Bronchial epithelial cell (primary cell): ENCODE data around the gene SRC. TPM values are rescaled to one million over a fixed set of nuclear protein-coding genes. Genes with fewer than 3 reads are reported as not detected.
A peak's percentile ranks its signal among the peaks of the same experiment; 100 is the strongest.

Experiments used
- DNase-seq: peaks from one replicate; pipeline ENCODE4 v3.0.0-alpha.2; 2010; ENCODE audit warnings: low read depth
- FAIRE-seq: peaks from 2 replicates; lab custom pipeline; 2011; peaks lifted over from hg19 to GRCh38; lab: Jason Lieb, UNC
- H3K27me3 ChIP-seq: 2 replicates; pipeline ENCODE4 v1.5.1; 2011; ENCODE audit warnings: low read length; ENCODE audit not compliant: control insufficient read depth, insufficient read depth
- H3K36me3 ChIP-seq: 2 replicates; pipeline ENCODE4 v1.5.1; 2011; ENCODE audit warnings: low read length; ENCODE audit not compliant: control insufficient read depth, insufficient read depth
- H3K4me3 ChIP-seq: 2 replicates; pipeline ENCODE4 v1.5.1; 2011; ENCODE audit warnings: mild to moderate bottlenecking, low read depth, low read length, control low read depth
- total RNA-seq: library from RNA; depleted of rRNA; stranded (reverse); fragments of >200 nt; gene quantifications from 2 replicates; pipeline ENCODE4 v1.2.1, GENCODE V29; 2014
- TF ChIP-seq, protein P1 (sequence below): IDR thresholded peaks from 2 replicates; pipeline ENCODE4 v1.5.1; 2011; ENCODE audit warnings: mild to moderate bottlenecking, moderate library complexity, low read length, control low read depth, inconsistent platforms; ENCODE audit not compliant: insufficient read depth, severe bottlenecking

The SRC gene
- total RNA-seq, 1 donor from 2014 or later = 16.6 TPM

DNA sequence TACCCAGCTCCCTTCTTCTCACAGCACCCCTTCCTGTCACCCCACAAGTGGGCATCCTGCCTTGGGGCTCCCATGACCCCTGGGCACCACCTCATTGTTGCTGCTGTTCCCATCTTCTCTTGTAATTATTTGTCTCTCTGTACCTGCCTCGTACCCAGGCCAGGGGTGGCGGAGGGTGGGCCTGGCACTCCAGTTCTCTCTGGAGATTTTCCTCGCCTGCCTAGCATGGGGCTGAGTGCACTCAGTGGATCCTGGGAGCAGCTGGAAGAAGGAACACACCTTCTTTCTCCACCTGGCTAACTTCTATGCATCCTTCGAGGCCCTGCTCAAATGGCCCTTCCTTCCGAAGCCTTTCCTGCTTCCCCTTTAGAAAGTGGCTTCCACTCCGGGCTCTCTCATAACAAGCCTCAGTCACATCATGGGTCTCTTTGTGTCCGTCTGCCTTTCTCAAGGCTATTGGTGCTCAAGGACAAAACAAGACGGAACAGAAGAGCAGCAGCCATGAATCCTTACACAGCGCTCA is 79.2 kb downstream of the SRC start:
- Histone ChIP-seq H3K4me3 (no peak overlapping the region), H3K27me3 (peaks cover 35% of the 10 kb centered on the region), H3K36me3 (no peaks in the 10 kb centered on the region)
- DNase-seq (no peak), FAIRE-seq (no peak)
- TF ChIP-seq, protein P1, sequence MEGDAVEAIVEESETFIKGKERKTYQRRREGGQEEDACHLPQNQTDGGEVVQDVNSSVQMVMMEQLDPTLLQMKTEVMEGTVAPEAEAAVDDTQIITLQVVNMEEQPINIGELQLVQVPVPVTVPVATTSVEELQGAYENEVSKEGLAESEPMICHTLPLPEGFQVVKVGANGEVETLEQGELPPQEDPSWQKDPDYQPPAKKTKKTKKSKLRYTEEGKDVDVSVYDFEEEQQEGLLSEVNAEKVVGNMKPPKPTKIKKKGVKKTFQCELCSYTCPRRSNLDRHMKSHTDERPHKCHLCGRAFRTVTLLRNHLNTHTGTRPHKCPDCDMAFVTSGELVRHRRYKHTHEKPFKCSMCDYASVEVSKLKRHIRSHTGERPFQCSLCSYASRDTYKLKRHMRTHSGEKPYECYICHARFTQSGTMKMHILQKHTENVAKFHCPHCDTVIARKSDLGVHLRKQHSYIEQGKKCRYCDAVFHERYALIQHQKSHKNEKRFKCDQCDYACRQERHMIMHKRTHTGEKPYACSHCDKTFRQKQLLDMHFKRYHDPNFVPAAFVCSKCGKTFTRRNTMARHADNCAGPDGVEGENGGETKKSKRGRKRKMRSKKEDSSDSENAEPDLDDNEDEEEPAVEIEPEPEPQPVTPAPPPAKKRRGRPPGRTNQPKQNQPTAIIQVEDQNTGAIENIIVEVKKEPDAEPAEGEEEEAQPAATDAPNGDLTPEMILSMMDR = no peak

DNA sequence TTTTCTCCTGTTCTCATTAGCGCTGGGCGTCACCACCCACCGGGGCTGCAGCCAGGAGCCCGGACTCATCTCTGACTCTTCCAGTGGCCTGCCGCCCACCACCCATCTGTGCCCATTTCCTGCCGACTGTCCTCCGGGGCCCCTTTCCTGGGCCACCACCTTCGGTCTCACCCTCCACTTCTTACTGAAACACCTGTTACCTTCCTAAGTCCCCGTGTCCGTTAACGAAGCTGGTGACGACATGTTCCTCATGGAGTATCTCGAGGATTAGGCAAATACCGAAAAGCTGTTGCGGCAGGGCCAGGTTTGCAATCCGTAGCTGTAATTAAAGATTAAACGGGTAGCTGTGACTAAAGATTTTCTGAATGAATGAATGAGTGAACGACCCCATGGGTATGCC is 80.2 kb downstream of the SRC start:
- DNase-seq (no peak), FAIRE-seq (no peak)
- Histone ChIP-seq H3K36me3 (no peaks in the 10 kb centered on the region), H3K27me3 (peaks cover 31% of the 10 kb centered on the region), H3K4me3 (no peak overlapping the region)
- TF ChIP-seq, protein P1 = no peak

DNA sequence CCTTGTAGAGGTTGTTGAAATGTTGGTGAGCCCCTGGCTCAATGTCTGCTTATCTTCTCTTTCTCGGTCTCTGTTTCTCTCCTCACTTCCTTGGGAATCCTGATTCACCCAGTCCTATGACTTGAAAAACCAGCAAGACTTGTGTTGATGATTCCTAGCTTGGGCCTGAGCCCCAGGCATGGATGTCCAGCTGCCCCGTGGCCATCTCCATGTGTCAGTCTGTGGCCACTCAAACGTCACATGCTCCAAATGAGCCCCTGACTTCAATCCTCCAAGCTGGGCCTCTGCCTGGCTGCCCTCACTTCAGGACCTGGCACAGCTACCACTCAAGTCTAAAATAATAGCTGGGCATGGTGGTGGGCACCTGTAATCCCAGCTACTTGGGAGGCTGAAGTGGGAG is 81.0 kb downstream of the SRC start:
- Histone ChIP-seq H3K36me3 (no peaks in the 10 kb centered on the region), H3K27me3 (peaks cover 23% of the 10 kb centered on the region), H3K4me3 (no peak overlapping the region)
- FAIRE-seq (no peak), DNase-seq (no peak)
- TF ChIP-seq, protein P1 = no peak

DNA sequence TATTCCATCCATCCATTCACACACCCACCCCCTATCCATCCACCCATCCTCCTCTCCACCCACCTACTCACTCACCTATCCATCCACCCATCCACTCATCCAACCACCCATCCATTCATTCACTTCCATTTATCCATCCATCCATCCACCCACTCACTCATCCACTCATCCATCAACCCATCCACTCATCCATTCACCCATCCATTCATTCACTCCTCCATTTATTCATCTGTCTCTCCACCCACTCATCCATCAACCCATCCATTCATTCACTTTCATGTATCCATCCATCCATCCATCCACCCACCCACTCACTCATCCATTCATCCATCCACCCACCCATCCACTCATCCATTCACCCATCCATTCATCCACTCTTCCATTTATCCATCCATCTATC is 84.1 kb downstream of the SRC start:
- DNase-seq (no peak), FAIRE-seq (peak; percentile 13)
- Histone ChIP-seq H3K4me3 (no peak overlapping the region), H3K36me3 (no peaks in the 10 kb centered on the region), H3K27me3 (peaks cover 15% of the 10 kb centered on the region)
- TF ChIP-seq, protein P1 = no peak

DNA sequence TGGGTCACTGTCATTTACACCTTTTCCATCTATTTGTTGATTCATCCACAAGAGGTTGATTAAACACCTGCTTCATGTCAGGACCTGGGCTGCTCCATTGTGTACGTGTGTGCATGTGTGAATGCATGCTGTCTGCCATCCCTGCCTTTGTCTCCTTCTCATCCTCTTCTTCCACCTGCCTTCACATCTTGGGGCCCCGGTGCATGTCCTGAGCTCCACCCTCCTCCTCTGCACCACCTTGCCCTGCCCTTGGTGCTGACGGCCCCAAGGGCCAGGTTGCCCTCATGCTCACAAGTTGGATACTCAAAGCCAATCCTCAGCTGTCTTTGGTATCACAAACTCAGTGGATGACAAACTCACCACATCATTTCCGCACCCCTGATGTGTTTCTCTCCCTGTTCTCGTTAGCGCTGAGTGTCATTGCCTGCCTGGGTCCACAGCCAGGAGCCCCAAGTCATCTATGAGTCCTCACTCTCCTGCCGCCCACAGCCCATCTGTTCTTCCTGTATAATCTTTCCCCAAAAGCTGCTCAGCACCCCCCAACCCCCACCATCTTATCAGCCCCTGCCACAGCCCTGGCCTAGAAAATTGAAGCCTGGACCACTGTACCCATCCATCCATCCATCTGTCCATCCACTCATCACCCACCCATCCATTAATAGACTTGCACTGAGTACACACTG is 85.0 kb downstream of the SRC start:
- Histone ChIP-seq H3K36me3 (no peaks in the 10 kb centered on the region), H3K4me3 (no peak overlapping the region), H3K27me3 (peaks cover 16% of the 10 kb centered on the region)
- no peak for DNase-seq
- TF ChIP-seq, protein P1 = no peak
- FAIRE-seq = no peak
